Activated T-cell treated with anti-CD3 and anti-CD28 coated beads for 4 hours (primary cell): ENCODE data around the gene ARHGAP24.
"Not testable (repeated sequence)": the region's sequence is repeated elsewhere in the genome, so short reads cannot be mapped to it uniquely, and the experiment has no call there.

Experiments used
- DNase-seq: peaks from one replicate; pipeline ENCODE4 v3.0.0-alpha.2; 2020

Gene ARHGAP24

GRCh38 chr4:85867271-85867670 lies 392.3 kb downstream of the ARHGAP24 start:
- no peak for DNase-seq

- DNase-seq = no peak
These were observed 394.2 kb downstream of the ARHGAP24 start for GRCh38 chr4:85869181-85869580.

- no peak for DNase-seq
These were observed 395.5 kb downstream of the ARHGAP24 start for GRCh38 chr4:85870298-85871083.

- no peak for DNase-seq
These were observed 398.6 kb downstream of the ARHGAP24 start for GRCh38 chr4:85873566-85873965.

- DNase-seq = no peak
These were observed 404.6 kb downstream of the ARHGAP24 start for GRCh38 chr4:85879518-85879917.

- DNase-seq = no peak
These were observed 408.2 kb downstream of the ARHGAP24 start for GRCh38 chr4:85883180-85883579.

- DNase-seq = no peak
These were observed 409.3 kb downstream of the ARHGAP24 start for GRCh38 chr4:85884251-85884650.

- no peak for DNase-seq
These were observed 411.7 kb downstream of the ARHGAP24 start for GRCh38 chr4:85886665-85887064.

GRCh38 chr4:85889314-85889713 lies 414.4 kb downstream of the ARHGAP24 start:
- DNase-seq = no peak

GRCh38 chr4:85895755-85896154 lies 420.8 kb downstream of the ARHGAP24 start:
- no peak for DNase-seq

- no peak for DNase-seq
These were observed 423.3 kb downstream of the ARHGAP24 start for GRCh38 chr4:85898231-85898630.

GRCh38 chr4:85901500-85901899 lies 426.6 kb downstream of the ARHGAP24 start:
- DNase-seq = no peak

- not testable (repeated sequence) for DNase-seq
These were observed 427.7 kb downstream of the ARHGAP24 start for GRCh38 chr4:85902647-85903046.

GRCh38 chr4:85905761-85906160 lies 430.8 kb downstream of the ARHGAP24 start:
- DNase-seq = no peak

GRCh38 chr4:85907001-85907400 lies 432.1 kb downstream of the ARHGAP24 start:
- no peak for DNase-seq

GRCh38 chr4:85909851-85910250 lies 434.9 kb downstream of the ARHGAP24 start:
- DNase-seq = no peak

GRCh38 chr4:85910985-85911384 lies 436.0 kb downstream of the ARHGAP24 start:
- DNase-seq = no peak

- no peak for DNase-seq
These were observed 439.2 kb downstream of the ARHGAP24 start for GRCh38 chr4:85913931-85914694.

- DNase-seq = not testable (repeated sequence)
These were observed 440.6 kb downstream of the ARHGAP24 start for GRCh38 chr4:85915570-85915969.

- no peak for DNase-seq
These were observed 444.4 kb downstream of the ARHGAP24 start for GRCh38 chr4:85919200-85919887.

GRCh38 chr4:85925071-85925470 lies 450.1 kb downstream of the ARHGAP24 start:
- no peak for DNase-seq

GRCh38 chr4:85928775-85929591 lies 454.0 kb downstream of the ARHGAP24 start:
- no peak for DNase-seq
